Frontal cortex (tissue), 4 donors: Measurements from ENCODE around the gene SLC43A2. TPM values are rescaled to one million over a fixed set of nuclear protein-coding genes. Genes with fewer than 3 reads are reported as not detected.
"Not testable (repeated sequence)": the region's sequence is repeated elsewhere in the genome, so short reads cannot be mapped to it uniquely, and the experiment has no call there.

ENCODE experiments used
- DNase-seq, 2 donors: peaks; one replicate each; pipeline ENCODE4 v3.0.0; 2012; ENCODE audit warnings: low spot score in 2 of 2
- FAIRE-seq: peaks from 2 replicates; lab custom pipeline; 2012; peaks lifted over from hg19 to GRCh38; lab: Jason Lieb, UNC
- total RNA-seq: library from RNA; depleted of rRNA; stranded (reverse); fragments of >200 nt; gene quantifications from one replicate; pipeline ENCODE4 v1.2.3, GENCODE V29; 2014
- donor health status: control.
- donor health status: control.
- donor health status: control.

SLC43A2 gene
- total RNA-seq, 1 donor from 2014 or later = 15.5 TPM

GRCh38 chr17:1592751-1593629 lies 35.6 kb downstream of the SLC43A2 start:
- FAIRE-seq = no peak

GRCh38 chr17:1591474-1592090 lies 37.1 kb downstream of the SLC43A2 start:
- FAIRE-seq = no peak
- DNase-seq = no peak

More at GRCh38 chr17:1592751-1593629, 35.6 kb downstream of the SLC43A2 start:
- no peak for DNase-seq

- FAIRE-seq (no peak), DNase-seq (no peak)
Measured at GRCh38 chr17:1590747-1591473, 37.7 kb downstream of the SLC43A2 start.

- no peak for FAIRE-seq
- DNase-seq = peak in 1 of 2 donors; percentile 70
Measured at GRCh38 chr17:1590029-1590746, 38.4 kb downstream of the SLC43A2 start.

GRCh38 chr17:1588821-1589585 lies 39.6 kb downstream of the SLC43A2 start:
- FAIRE-seq (no peak), DNase-seq (no peak)

GRCh38 chr17:1584167-1584566 lies 44.5 kb downstream of the SLC43A2 start:
- FAIRE-seq = no peak
- no peak for DNase-seq

- no peak for FAIRE-seq
- DNase-seq = no peak
Measured at GRCh38 chr17:1583556-1583955, 45.1 kb downstream of the SLC43A2 start.

GRCh38 chr17:1582374-1582773 lies 46.3 kb downstream of the SLC43A2 start:
- DNase-seq (no peak), FAIRE-seq (no peak)

GRCh38 chr17:1580979-1581676 lies 47.5 kb downstream of the SLC43A2 start:
- no peak for FAIRE-seq
- DNase-seq = no peak

GRCh38 chr17:1578029-1578428 lies 50.6 kb downstream of the SLC43A2 start:
- no peak for DNase-seq
- no peak for FAIRE-seq

- FAIRE-seq = no peak
Measured at GRCh38 chr17:1577583-1578013, 51.0 kb downstream of the SLC43A2 start.

GRCh38 chr17:1577182-1577581 lies 51.5 kb downstream of the SLC43A2 start:
- FAIRE-seq = no peak
- DNase-seq = peak; percentile 62 to 79

More at GRCh38 chr17:1577583-1578013, 51.0 kb downstream of the SLC43A2 start:
- DNase-seq = no peak

- DNase-seq = no peak
- no peak for FAIRE-seq
Measured at GRCh38 chr17:1576500-1576899, 52.1 kb downstream of the SLC43A2 start.

- FAIRE-seq (no peak), DNase-seq (no peak)
Measured at GRCh38 chr17:1574697-1575471, 53.8 kb downstream of the SLC43A2 start.

- DNase-seq (peak; percentile 88 to 96), FAIRE-seq (no peak)
Measured at GRCh38 chr17:1573932-1574696, 54.5 kb downstream of the SLC43A2 start.

- not testable (repeated sequence) for FAIRE-seq, DNase-seq
Measured at GRCh38 chr17:1572646-1573045, 56.0 kb downstream of the SLC43A2 start.

- FAIRE-seq = no peak
Measured at GRCh38 chr17:1571341-1571704, 57.3 kb downstream of the SLC43A2 start.

More at GRCh38 chr17:1571341-1571704, 57.3 kb downstream of the SLC43A2 start:
- no peak for DNase-seq
